ENCODE measurements around the gene GPX3. TPM values are rescaled to one million over a fixed set of nuclear protein-coding genes. Genes with fewer than 3 reads are reported as not detected.

The GPX3 gene, protein sequence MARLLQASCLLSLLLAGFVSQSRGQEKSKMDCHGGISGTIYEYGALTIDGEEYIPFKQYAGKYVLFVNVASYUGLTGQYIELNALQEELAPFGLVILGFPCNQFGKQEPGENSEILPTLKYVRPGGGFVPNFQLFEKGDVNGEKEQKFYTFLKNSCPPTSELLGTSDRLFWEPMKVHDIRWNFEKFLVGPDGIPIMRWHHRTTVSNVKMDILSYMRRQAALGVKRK
- polyA plus RNA-seq (2013, experiment 1 of 4): 36.5 TPM
- 27.5 TPM for polyA plus RNA-seq (2013, experiment 2 of 4)
- polyA plus RNA-seq (2013, experiment 3 of 4): 26.3 TPM
- polyA plus RNA-seq (2013, experiment 4 of 4): 25.5 TPM

DNA sequence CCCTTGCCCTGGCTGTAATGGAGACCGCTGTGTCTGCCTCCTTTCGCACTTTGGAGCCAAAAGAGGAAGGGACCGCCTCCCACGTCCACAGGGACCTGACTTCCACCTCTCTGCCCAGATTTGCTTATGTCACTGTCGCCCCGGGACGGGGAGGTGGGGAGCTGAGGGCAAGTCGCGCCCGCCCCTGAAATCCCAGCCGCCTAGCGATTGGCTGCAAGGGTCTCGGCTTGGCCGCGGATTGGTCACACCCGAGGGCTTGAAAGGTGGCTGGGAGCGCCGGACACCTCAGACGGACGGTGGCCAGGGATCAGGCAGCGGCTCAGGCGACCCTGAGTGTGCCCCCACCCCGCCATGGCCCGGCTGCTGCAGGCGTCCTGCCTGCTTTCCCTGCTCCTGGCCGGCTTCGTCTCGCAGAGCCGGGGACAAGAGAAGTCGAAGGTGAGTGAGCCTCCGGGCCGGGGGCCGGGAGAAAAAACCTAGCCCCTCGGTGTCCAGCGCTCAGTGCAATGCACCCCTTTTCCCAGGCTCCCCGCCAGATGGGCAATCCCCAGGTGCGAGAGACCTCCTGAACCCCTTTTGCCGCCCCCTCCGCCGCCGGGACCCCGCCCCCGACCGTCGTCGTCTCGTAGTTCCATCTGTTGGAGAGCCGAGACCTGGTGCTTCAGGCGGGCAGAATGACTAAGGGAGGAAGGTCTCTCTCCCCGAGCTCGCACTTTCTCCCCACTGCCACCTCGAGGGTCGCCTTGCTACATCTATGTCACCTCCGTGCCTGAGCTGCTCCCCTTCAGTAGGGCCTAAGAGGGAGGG lies at the start of gene GPX3:
GPX3 (plus strand) TSS at position 288 of the 807 bp plus-strand sequence; CDS start at position 352, 64 bp downstream.
- Histone ChIP-seq H3K27ac (ENCODE audit: insufficient read depth, low read depth, low read length, poor library complexity, severe bottlenecking) (no peak within 1 kb of the TSS), H3K9me3 (ENCODE audit: control insufficient read depth, low read length) (no peaks in the 10 kb centered on the region), H3K4me3 (ENCODE audit: insufficient read depth, low read depth, low read length) (peak within 1 kb of the TSS; percentile 60), H3K27me3 (ENCODE audit: control insufficient read depth, insufficient read depth, low read length, poor library complexity, severe bottlenecking) (peaks cover 19% of the 10 kb centered on the region), H3K4me1 (ENCODE audit: control insufficient read depth, insufficient read depth, low read length) (no peaks in the 10 kb centered on the region), H3K36me3 (ENCODE audit: control insufficient read depth, insufficient read depth, low read length) (no peaks in the 10 kb centered on the region)
- 1% methylated on average over 54 of the region's 54 CpGs for WGBS, 2 experiments

DNA sequence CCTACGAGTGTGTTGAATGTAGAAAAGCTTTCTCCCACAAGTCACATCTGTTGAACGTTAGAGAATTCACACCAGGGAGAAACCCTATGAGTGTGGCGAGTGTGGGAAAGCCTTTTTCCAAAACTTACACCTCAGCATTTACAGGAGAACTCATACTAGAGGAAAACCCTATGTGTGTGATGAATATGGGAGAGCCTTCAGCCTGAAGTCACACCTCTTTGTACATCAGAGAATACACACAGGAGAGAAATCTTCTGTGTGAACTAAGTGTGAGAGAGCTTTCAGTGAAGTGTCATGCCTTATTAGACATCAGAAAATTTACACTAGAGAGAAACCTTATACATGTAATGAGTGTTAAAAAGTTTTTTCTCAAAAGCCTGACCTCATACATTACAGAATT lies 41.8 kb upstream of the GPX3 start:
- Histone ChIP-seq H3K9me3 (ENCODE audit: control insufficient read depth, low read length) (peaks cover 2% of the 10 kb centered on the region), H3K27ac (ENCODE audit: insufficient read depth, low read depth, low read length, poor library complexity, severe bottlenecking) (no peak overlapping the region), H3K27me3 (ENCODE audit: control insufficient read depth, insufficient read depth, low read length, poor library complexity, severe bottlenecking) (no peaks in the 10 kb centered on the region), H3K36me3 (ENCODE audit: control insufficient read depth, insufficient read depth, low read length) (no peaks in the 10 kb centered on the region), H3K4me1 (ENCODE audit: control insufficient read depth, insufficient read depth, low read length) (no peaks in the 10 kb centered on the region), H3K4me3 (ENCODE audit: insufficient read depth, low read depth, low read length) (no peak overlapping the region)
- 55 to 71% methylated on average over 2 to 3 of the region's 3 CpGs for WGBS, 2 experiments

- no peaks in the 10 kb centered on the region for H3K9me3 ChIP-seq (ENCODE audit: control insufficient read depth, low read length)
- 95 to 96% methylated on average over 3 of the region's 3 CpGs for WGBS, 2 experiments
Observed at GRCh38 chr5:150987746-150988145, 32.6 kb upstream of the GPX3 start.

GRCh38 chr5:150989695-150990094 lies 30.7 kb upstream of the GPX3 start:
- WGBS, 2 experiments: 61 to 76% methylated on average over 3 of the region's 3 CpGs
- no peak overlapping the region for H3K4me3 ChIP-seq (ENCODE audit: insufficient read depth, low read depth, low read length)
- H3K9me3 ChIP-seq (ENCODE audit: control insufficient read depth, low read length): peaks cover 3% of the 10 kb centered on the region
- H3K36me3 ChIP-seq (ENCODE audit: control insufficient read depth, insufficient read depth, low read length): no peaks in the 10 kb centered on the region
- no peak overlapping the region for H3K27ac ChIP-seq (ENCODE audit: insufficient read depth, low read depth, low read length, poor library complexity, severe bottlenecking)
- no peaks in the 10 kb centered on the region for H3K27me3 ChIP-seq (ENCODE audit: control insufficient read depth, insufficient read depth, low read length, poor library complexity, severe bottlenecking)
- no peaks in the 10 kb centered on the region for H3K4me1 ChIP-seq (ENCODE audit: control insufficient read depth, insufficient read depth, low read length)

More at GRCh38 chr5:150987746-150988145, 32.6 kb upstream of the GPX3 start:
- no peaks in the 10 kb centered on the region for H3K4me1 ChIP-seq (ENCODE audit: control insufficient read depth, insufficient read depth, low read length)
- H3K4me3 ChIP-seq (ENCODE audit: insufficient read depth, low read depth, low read length): no peak overlapping the region
- H3K27ac ChIP-seq (ENCODE audit: insufficient read depth, low read depth, low read length, poor library complexity, severe bottlenecking): no peak overlapping the region
- no peaks in the 10 kb centered on the region for H3K36me3 ChIP-seq (ENCODE audit: control insufficient read depth, insufficient read depth, low read length)
- H3K27me3 ChIP-seq (ENCODE audit: control insufficient read depth, insufficient read depth, low read length, poor library complexity, severe bottlenecking): no peaks in the 10 kb centered on the region

GRCh38 chr5:150992705-150993104 lies 27.7 kb upstream of the GPX3 start:
- H3K36me3 ChIP-seq (ENCODE audit: control insufficient read depth, insufficient read depth, low read length): no peaks in the 10 kb centered on the region
- H3K4me1 ChIP-seq (ENCODE audit: control insufficient read depth, insufficient read depth, low read length): no peaks in the 10 kb centered on the region
- H3K27me3 ChIP-seq (ENCODE audit: control insufficient read depth, insufficient read depth, low read length, poor library complexity, severe bottlenecking): no peaks in the 10 kb centered on the region
- peaks cover 3% of the 10 kb centered on the region for H3K9me3 ChIP-seq (ENCODE audit: control insufficient read depth, low read length)
- H3K27ac ChIP-seq (ENCODE audit: insufficient read depth, low read depth, low read length, poor library complexity, severe bottlenecking): no peak overlapping the region
- WGBS, 2 experiments: 93 to 94% methylated on average over 6 of the region's 6 CpGs
- H3K4me3 ChIP-seq (ENCODE audit: insufficient read depth, low read depth, low read length): no peak overlapping the region

- no peak overlapping the region for H3K27ac ChIP-seq (ENCODE audit: insufficient read depth, low read depth, low read length, poor library complexity, severe bottlenecking)
- no peaks in the 10 kb centered on the region for H3K36me3 ChIP-seq (ENCODE audit: control insufficient read depth, insufficient read depth, low read length)
- no peak overlapping the region for H3K4me3 ChIP-seq (ENCODE audit: insufficient read depth, low read depth, low read length)
- no peaks in the 10 kb centered on the region for H3K27me3 ChIP-seq (ENCODE audit: control insufficient read depth, insufficient read depth, low read length, poor library complexity, severe bottlenecking)
- H3K4me1 ChIP-seq (ENCODE audit: control insufficient read depth, insufficient read depth, low read length): no peaks in the 10 kb centered on the region
- 81 to 98% methylated on average over 2 of the region's 2 CpGs for WGBS, 2 experiments
- H3K9me3 ChIP-seq (ENCODE audit: control insufficient read depth, low read length): peaks cover 3% of the 10 kb centered on the region
Observed at GRCh38 chr5:150993422-150993821, 27.0 kb upstream of the GPX3 start.

DNA sequence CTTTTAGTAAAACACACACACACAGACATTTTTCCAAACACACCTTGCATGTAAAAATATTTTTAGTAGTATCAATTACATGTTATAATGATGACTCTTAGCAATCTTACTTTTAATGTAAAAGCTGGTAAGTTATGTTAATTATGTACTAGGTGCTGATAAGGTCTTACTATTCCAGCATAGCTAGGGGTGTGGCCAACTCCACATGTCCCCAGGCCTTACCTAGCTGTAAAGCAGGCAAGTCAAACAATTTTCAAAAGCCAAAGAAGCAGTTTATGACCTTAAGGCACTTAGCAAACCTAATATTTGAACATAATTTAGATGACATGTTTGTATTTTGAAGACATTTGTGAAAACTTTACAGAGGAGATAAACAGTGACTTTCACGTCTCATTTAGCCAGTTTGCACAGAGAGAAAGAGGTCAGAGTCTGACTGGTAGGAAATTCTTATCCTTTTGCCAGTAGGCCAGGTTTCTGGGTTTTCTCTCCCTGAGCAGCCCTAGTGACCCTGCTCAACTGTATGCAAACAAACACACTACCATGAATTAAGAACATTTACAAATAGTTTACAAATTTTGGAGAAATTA lies 26.5 kb upstream of the GPX3 start:
- Histone ChIP-seq H3K36me3 (ENCODE audit: control insufficient read depth, insufficient read depth, low read length) (no peaks in the 10 kb centered on the region), H3K9me3 (ENCODE audit: control insufficient read depth, low read length) (peaks cover 3% of the 10 kb centered on the region), H3K27me3 (ENCODE audit: control insufficient read depth, insufficient read depth, low read length, poor library complexity, severe bottlenecking) (no peaks in the 10 kb centered on the region), H3K4me1 (ENCODE audit: control insufficient read depth, insufficient read depth, low read length) (no peaks in the 10 kb centered on the region), H3K4me3 (ENCODE audit: insufficient read depth, low read depth, low read length) (no peak overlapping the region), H3K27ac (ENCODE audit: insufficient read depth, low read depth, low read length, poor library complexity, severe bottlenecking) (no peak overlapping the region)
- WGBS, 2 experiments: 74 to 100% methylated on average over 1 of the region's 1 CpG

DNA sequence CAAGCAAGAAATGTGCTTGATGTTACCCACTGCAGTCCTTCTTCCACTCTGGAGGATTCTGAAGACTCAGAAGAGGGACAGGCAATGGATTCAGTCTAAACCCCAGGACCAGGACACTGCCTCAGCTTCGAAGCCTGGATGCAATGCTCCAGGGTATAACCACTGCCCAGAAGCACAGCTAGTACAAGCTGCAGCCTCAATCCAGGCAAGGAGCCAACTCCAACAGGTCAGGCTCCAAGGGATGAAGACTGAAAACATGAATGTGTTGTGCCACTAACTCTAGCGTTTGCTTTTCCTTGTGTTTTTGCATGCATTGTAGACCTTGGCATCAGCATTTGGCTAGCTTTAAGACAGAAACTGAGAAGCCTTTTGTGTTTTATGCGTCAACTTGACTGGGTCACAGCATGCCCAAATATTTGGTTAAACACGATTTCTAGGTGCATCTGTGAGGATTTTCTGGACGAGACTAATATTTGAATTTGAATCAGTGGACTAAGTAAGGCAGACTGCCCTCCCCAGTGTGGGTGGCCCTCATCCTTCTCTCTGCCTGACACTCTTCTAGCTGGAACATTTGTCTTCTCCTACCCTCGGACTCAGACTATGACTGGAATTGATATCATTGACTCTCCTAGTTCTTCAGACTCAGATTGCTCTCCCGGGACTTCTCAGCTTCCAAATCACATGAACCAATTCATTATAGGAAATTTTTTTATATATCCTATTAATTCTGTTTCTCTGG lies 20.5 kb upstream of the GPX3 start:
- H3K4me3 ChIP-seq (ENCODE audit: insufficient read depth, low read depth, low read length): no peak overlapping the region
- H3K9me3 ChIP-seq (ENCODE audit: control insufficient read depth, low read length): no peaks in the 10 kb centered on the region
- no peaks in the 10 kb centered on the region for H3K4me1 ChIP-seq (ENCODE audit: control insufficient read depth, insufficient read depth, low read length)
- no peaks in the 10 kb centered on the region for H3K27me3 ChIP-seq (ENCODE audit: control insufficient read depth, insufficient read depth, low read length, poor library complexity, severe bottlenecking)
- no peak overlapping the region for H3K27ac ChIP-seq (ENCODE audit: insufficient read depth, low read depth, low read length, poor library complexity, severe bottlenecking)
- H3K36me3 ChIP-seq (ENCODE audit: control insufficient read depth, insufficient read depth, low read length): no peaks in the 10 kb centered on the region
- 81 to 82% methylated on average over 6 to 7 of the region's 7 CpGs for WGBS, 2 experiments

DNA sequence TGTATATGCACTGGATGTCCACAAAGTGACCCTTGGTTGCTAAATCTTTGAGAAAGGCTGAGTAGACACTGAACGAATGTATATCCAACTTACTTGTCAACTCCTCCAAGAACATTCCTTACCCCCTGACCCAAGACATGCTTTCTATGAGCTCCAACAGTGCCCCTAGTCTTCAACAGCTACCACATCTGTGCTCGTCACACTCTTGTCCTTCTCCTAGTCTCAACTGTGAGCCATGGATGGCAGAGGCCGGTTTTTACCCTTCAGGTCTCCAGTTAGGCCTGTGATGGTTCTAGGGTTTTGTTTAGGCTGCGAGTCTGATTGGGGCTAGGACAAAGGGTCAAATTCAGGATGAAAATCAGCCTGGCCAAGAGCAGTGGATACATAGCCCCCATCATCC lies 19.0 kb upstream of the GPX3 start:
- Histone ChIP-seq H3K27me3 (ENCODE audit: control insufficient read depth, insufficient read depth, low read length, poor library complexity, severe bottlenecking) (no peaks in the 10 kb centered on the region), H3K4me1 (ENCODE audit: control insufficient read depth, insufficient read depth, low read length) (no peaks in the 10 kb centered on the region), H3K27ac (ENCODE audit: insufficient read depth, low read depth, low read length, poor library complexity, severe bottlenecking) (no peak overlapping the region), H3K9me3 (ENCODE audit: control insufficient read depth, low read length) (no peaks in the 10 kb centered on the region), H3K4me3 (ENCODE audit: insufficient read depth, low read depth, low read length) (no peak overlapping the region), H3K36me3 (ENCODE audit: control insufficient read depth, insufficient read depth, low read length) (no peaks in the 10 kb centered on the region)
- WGBS, 2 experiments: 90% methylated on average over 4 of the region's 4 CpGs
